ENCODE results near the gene KIF3B. TPM values are rescaled to one million over a fixed set of nuclear protein-coding genes. Genes with fewer than 3 reads are reported as not detected.
"Not testable (repeated sequence)": the region's sequence is repeated elsewhere in the genome, so short reads cannot be mapped to it uniquely, and the experiment has no call there.

Gene KIF3B
- total RNA-seq, 1 donor from 2014 or later, result 19.0 TPM

GRCh38 chr20:32271620-32272019 is 5.8 kb upstream of the KIF3B start:
- TF ChIP-seq, protein P1, sequence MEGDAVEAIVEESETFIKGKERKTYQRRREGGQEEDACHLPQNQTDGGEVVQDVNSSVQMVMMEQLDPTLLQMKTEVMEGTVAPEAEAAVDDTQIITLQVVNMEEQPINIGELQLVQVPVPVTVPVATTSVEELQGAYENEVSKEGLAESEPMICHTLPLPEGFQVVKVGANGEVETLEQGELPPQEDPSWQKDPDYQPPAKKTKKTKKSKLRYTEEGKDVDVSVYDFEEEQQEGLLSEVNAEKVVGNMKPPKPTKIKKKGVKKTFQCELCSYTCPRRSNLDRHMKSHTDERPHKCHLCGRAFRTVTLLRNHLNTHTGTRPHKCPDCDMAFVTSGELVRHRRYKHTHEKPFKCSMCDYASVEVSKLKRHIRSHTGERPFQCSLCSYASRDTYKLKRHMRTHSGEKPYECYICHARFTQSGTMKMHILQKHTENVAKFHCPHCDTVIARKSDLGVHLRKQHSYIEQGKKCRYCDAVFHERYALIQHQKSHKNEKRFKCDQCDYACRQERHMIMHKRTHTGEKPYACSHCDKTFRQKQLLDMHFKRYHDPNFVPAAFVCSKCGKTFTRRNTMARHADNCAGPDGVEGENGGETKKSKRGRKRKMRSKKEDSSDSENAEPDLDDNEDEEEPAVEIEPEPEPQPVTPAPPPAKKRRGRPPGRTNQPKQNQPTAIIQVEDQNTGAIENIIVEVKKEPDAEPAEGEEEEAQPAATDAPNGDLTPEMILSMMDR (conservative IDR thresholded peaks at IDR 0.05; ENCODE audit: low read depth, low read length), result no peak
- no peak for DNase-seq (ENCODE audit: low read depth)
- H3K4me3 ChIP-seq (ENCODE audit: low read depth, low read length), result no peak overlapping the region

- H3K4me3 ChIP-seq (ENCODE audit: low read depth, low read length), result no peak overlapping the region
- no peak for DNase-seq (ENCODE audit: low read depth)
- TF ChIP-seq, protein P1 (conservative IDR thresholded peaks at IDR 0.05; ENCODE audit: low read depth, low read length), result no peak
These were observed 3.1 kb upstream of the KIF3B start for GRCh38 chr20:32274359-32274758.

DNA sequence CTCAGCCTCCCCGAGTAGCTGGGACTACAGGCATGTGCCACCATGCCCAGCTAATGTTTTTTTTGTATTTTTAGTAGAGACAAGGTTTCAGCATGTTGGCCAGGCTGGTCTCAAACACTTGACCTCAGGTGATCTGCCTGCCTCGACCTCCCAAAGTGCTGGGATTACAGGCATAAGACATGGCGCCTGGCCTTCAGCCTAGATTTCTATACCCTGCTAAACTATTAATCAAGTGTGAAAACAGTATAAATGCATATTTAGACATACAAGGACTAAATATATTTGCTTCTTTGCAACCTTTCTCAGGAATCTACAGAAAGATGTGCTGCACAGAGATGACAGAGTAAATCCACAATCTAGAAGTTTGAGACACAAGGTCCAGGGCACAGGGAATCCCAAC is 2.3 kb upstream of the KIF3B start:
- not testable (repeated sequence) for H3K4me3 ChIP-seq (ENCODE audit: low read depth, low read length); DNase-seq (ENCODE audit: low read depth)

GRCh38 chr20:32278199-32278643 is 770 bp downstream of the KIF3B start:
- TF ChIP-seq, protein P1 (conservative IDR thresholded peaks at IDR 0.05; ENCODE audit: low read depth, low read length), result no peak
- peak overlapping the region; percentile 81 for H3K4me3 ChIP-seq (ENCODE audit: low read depth, low read length)
- DNase-seq (ENCODE audit: low read depth), result no peak

DNA sequence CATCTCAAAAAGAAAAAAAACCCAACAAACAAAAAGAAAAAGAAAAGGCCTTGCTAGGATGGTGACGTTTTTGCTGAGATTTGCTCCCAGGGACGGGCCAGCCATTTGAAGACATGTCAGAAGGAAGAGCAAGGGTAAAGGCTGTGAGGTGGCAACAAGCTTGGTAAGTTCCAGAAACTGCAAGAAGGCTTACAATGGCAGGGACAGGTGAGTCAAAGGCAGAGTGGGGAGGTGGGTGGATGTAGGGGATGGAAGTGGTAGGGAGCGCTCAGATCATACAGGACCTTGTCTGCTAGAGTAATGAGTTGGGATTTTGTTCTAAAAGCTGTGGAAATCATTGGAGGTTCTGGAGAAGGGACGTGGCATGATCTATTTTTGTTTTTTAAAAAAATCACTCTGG is 4.3 kb downstream of the KIF3B start:
- TF ChIP-seq, protein P1 (conservative IDR thresholded peaks at IDR 0.05; ENCODE audit: low read depth, low read length), result no peak
- no peak for DNase-seq (ENCODE audit: low read depth)
- H3K4me3 ChIP-seq (ENCODE audit: low read depth, low read length), result no peak overlapping the region

DNA sequence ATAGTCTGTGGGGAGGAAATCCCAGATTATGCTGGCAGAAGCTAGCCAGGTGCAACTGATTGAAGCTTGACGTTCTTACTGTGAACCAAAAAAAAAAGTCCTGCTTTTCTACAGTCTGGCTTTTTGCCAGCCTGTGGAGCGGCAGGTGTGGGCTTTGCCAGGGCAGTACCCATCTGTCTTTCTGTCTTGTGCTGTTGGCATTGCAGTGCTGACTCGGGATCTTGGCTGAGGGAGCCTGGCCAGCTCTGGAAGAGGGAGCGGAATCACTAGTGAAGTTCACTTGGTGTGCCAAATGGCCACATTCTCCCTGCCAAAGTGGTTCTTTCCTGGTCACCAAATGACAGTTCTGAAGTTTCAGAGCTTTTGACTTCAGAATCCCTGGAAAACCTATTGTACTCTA is 5.0 kb downstream of the KIF3B start:
- H3K4me3 ChIP-seq (ENCODE audit: low read depth, low read length), result no peak overlapping the region
- DNase-seq (ENCODE audit: low read depth), result no peak
- TF ChIP-seq, protein P1 (conservative IDR thresholded peaks at IDR 0.05; ENCODE audit: low read depth, low read length), result no peak

- TF ChIP-seq, protein P1 (conservative IDR thresholded peaks at IDR 0.05; ENCODE audit: low read depth, low read length), result no peak
- no peak for DNase-seq (ENCODE audit: low read depth)
- no peak overlapping the region for H3K4me3 ChIP-seq (ENCODE audit: low read depth, low read length)
These were observed 7.7 kb downstream of the KIF3B start for GRCh38 chr20:32285082-32285620.

Measured in epithelial cell of proximal tubule (primary cell).